Osteocyte (in vitro differentiated cells): ENCODE data around the gene RPL27. TPM values are rescaled to one million over a fixed set of nuclear protein-coding genes. Genes with fewer than 3 reads are reported as not detected.
"Not testable (repeated sequence)": the region's sequence is repeated elsewhere in the genome, so short reads cannot be mapped to it uniquely, and the experiment has no call there.

Source experiments
- DNase-seq: peaks from one replicate; pipeline ENCODE4 v3.0.0; 2021; ENCODE audit warnings: mixed read lengths; ENCODE audit not compliant: unreplicated experiment; ENCODE audit errors: extremely low spot score
- H3K27ac Mint-ChIP-seq: one replicate; pipeline ENCODE4 v1.8.0; 2021; ENCODE audit warnings: mild to moderate bottlenecking, mixed read lengths; ENCODE audit not compliant: unreplicated experiment
- H3K27me3 Mint-ChIP-seq: one replicate; pipeline ENCODE4 v1.8.0; 2021; ENCODE audit warnings: mixed read lengths; ENCODE audit not compliant: unreplicated experiment
- H3K36me3 Mint-ChIP-seq: one replicate; pipeline ENCODE4 v1.8.0; 2021; ENCODE audit warnings: mixed read lengths; ENCODE audit not compliant: unreplicated experiment
- H3K4me1 Mint-ChIP-seq: one replicate; pipeline ENCODE4 v1.8.0; 2021; ENCODE audit warnings: mixed read lengths; ENCODE audit not compliant: unreplicated experiment
- H3K4me3 Mint-ChIP-seq: one replicate; pipeline ENCODE4 v1.8.0; 2021; ENCODE audit warnings: mild to moderate bottlenecking, moderate library complexity, mixed read lengths; ENCODE audit not compliant: unreplicated experiment
- H3K9me3 Mint-ChIP-seq: one replicate; pipeline ENCODE4 v1.8.0; 2021; ENCODE audit warnings: mixed read lengths; ENCODE audit not compliant: unreplicated experiment
- CTCF ChIP-seq: fragments of 200-600 bp; sonication (generic); IDR thresholded peaks from 2 replicates; pipeline ENCODE4 v1.5.0; 2021; ENCODE audit warnings: antibody characterized with exemption, mild to moderate bottlenecking, moderate library complexity
- total RNA-seq: library from RNA; stranded (reverse); gene quantifications from 2 replicates; pipeline ENCODE4 v1.2.1, GENCODE V29; 2021

The RPL27 gene
- total RNA-seq, 1 donor from 2014 or later, result 1,010 TPM

GRCh38 chr17:42989141-42989540 lies 9.1 kb upstream of the RPL27 start:
- DNase-seq, result no peak
- H3K36me3 Mint-ChIP-seq, result peaks cover 40% of the 10 kb centered on the region
- TF ChIP-seq CTCF, result no peak
- no peaks in the 10 kb centered on the region for H3K9me3 Mint-ChIP-seq
- H3K4me3 Mint-ChIP-seq, result no peak overlapping the region
- no peaks in the 10 kb centered on the region for H3K27me3 Mint-ChIP-seq
- peaks cover 18% of the 10 kb centered on the region for H3K4me1 Mint-ChIP-seq
- H3K27ac Mint-ChIP-seq, result peak overlapping the region; percentile 57

GRCh38 chr17:42989726-42990652 lies 8.2 kb upstream of the RPL27 start:
- Mint-ChIP-seq H3K4me3 (no peak overlapping the region), H3K27ac (peak overlapping the region; percentile 57), H3K36me3 (peaks cover 44% of the 10 kb centered on the region), H3K27me3 (no peaks in the 10 kb centered on the region), H3K9me3 (no peaks in the 10 kb centered on the region), H3K4me1 (peaks cover 18% of the 10 kb centered on the region)
- no peak for TF ChIP-seq CTCF
- no peak for DNase-seq

DNA sequence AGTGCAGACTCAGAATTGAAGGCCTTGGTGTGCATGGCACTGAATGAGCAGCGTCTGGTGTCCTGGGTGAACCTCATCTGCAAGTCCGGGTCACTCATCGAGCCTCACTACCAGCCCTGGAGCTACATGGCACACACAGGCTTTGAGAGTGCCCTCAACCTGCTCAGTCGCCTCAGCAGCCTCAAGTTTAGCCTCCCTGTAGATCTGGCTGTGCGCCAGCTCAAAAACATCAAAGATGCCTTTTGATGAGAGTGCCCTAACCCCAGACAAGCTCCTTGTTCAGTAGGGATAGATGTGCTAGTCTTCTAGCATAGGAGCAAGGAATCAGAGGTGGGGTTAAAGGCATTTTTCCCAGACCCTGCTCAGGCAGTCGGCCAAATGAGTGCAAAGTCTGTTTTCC lies 6.7 kb upstream of the RPL27 start:
- no peak for TF ChIP-seq CTCF
- Mint-ChIP-seq H3K36me3 (peaks cover 41% of the 10 kb centered on the region), H3K4me3 (no peak overlapping the region), H3K27me3 (no peaks in the 10 kb centered on the region), H3K4me1 (peaks cover 18% of the 10 kb centered on the region), H3K9me3 (no peaks in the 10 kb centered on the region), H3K27ac (no peak overlapping the region)
- no peak for DNase-seq

- H3K36me3 Mint-ChIP-seq, result peaks cover 37% of the 10 kb centered on the region
- DNase-seq, result no peak
- no peak for TF ChIP-seq CTCF
- H3K4me3 Mint-ChIP-seq, result no peak overlapping the region
- no peaks in the 10 kb centered on the region for H3K9me3 Mint-ChIP-seq
- peaks cover 28% of the 10 kb centered on the region for H3K4me1 Mint-ChIP-seq
- H3K27ac Mint-ChIP-seq, result no peak overlapping the region
- H3K27me3 Mint-ChIP-seq, result no peaks in the 10 kb centered on the region
Measured at GRCh38 chr17:42992872-42993271, 5.3 kb upstream of the RPL27 start.

DNA sequence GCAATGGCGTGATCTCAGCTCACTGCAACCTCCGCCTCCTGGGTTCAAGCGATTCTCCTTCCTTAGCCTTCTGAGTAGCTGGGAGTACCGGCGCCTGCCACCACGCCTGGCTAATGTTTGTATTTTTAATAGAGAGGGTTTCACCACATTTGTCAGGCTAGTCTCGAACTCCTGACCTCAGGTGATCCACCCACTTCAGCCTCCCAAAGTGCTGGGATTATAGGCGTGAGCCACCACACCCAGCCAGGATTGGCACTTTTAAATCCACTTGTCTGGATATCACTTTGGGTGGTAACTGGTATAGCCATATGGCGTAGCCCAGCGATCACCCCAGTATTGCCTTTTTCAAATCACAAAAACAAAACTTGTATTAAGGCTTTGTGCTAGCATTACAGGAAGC lies 4.3 kb upstream of the RPL27 start:
- H3K27ac Mint-ChIP-seq, DNase-seq, H3K27me3 Mint-ChIP-seq, H3K4me3 Mint-ChIP-seq, H3K9me3 Mint-ChIP-seq: not testable (repeated sequence)
- Mint-ChIP-seq H3K36me3 (peaks cover 29% of the 10 kb centered on the region), H3K4me1 (peaks cover 30% of the 10 kb centered on the region)
